K562 (cell line): Measurements from ENCODE around the gene PPM1L. TPM values are rescaled to one million over a fixed set of nuclear protein-coding genes. Genes with fewer than 3 reads are reported as not detected.

ENCODE experiments used
- ATAC-seq: fragments of 200-7000 bp; cut with Tn5 transposase; 3 replicates; pipeline ENCODE4 v1.9.1; 2020; ENCODE audit warnings: moderate library complexity
- BruUV-seq: library from RNA; stranded (reverse); fragments of 400-500 nt; replicated peaks from 2 replicates; lab custom pipeline; 2021; lab: Mats Ljungman, UMichigan
- CTCF ChIA-PET: fragments of 300-600 bp; formaldehyde crosslinking; extraction: SDS; loops from one replicate; lab custom pipeline; 2021; ENCODE audit warnings: low intra/inter-chr PET ratio; lab: Yijun Ruan, JAX
- POLR2A ChIA-PET: fragments of 300-600, 350-650 bp; sonication (Branson Sonifier 250); formaldehyde crosslinking; extraction: SDS; loops from one replicate; lab custom pipeline; 2021; ENCODE audit warnings: antibody characterized with exemption, inconsistent platforms; lab: Yijun Ruan, JAX
- DNase-seq, 4 experiments: peaks; one replicate each; pipeline versions ENCODE4 v3.0.0 to v3.0.0-alpha.2; 2011 to 2018; ENCODE audit warnings: low spot score in 3 of 4, mixed read lengths in 3 of 4; ENCODE audit errors: extremely low read depth in 1 of 4
- FAIRE-seq: peaks from 2 replicates; lab custom pipeline; 2011; peaks lifted over from hg19 to GRCh38; lab: Jason Lieb, UNC
- H2AFZ ChIP-seq: 2 replicates; pipeline ENCODE4 v1.6.0; 2011; ENCODE audit warnings: low read depth, low read length, control low read depth, inconsistent platforms
- H3K27ac ChIP-seq: fragments of 200-600 bp; 3 replicates; pipeline ENCODE4 v1.8.0; 2011; ENCODE audit warnings: low read depth, mild to moderate bottlenecking, control low read depth, inconsistent platforms, low read length, moderate library complexity, mixed read lengths; ENCODE audit errors: extremely low read depth
- H3K27me3 ChIP-seq, 2 experiments: fragments of 300-600 bp in 1 of 2; 2 replicates in 1 of 2; 3 replicates in 1 of 2; pipeline versions ENCODE4 v1.6.0 to v1.8.0; 2011; ENCODE audit warnings: inconsistent platforms in 2 of 2, low read length in 2 of 2, mild to moderate bottlenecking in 1 of 2, mixed read lengths in 1 of 2, moderate library complexity in 1 of 2; ENCODE audit not compliant: control insufficient read depth in 2 of 2, insufficient read depth in 2 of 2
- H3K36me3 ChIP-seq: fragments of 300-600 bp; 3 replicates; pipeline ENCODE4 v1.8.0; 2011; ENCODE audit warnings: mild to moderate bottlenecking, low read length, inconsistent platforms; ENCODE audit not compliant: control insufficient read depth, insufficient read depth
- H3K4me1 ChIP-seq, 2 experiments: fragments of 200-600 bp in 1 of 2; replicated peaks in 1 of 2; 2 replicates in 1 of 2; 3 replicates in 1 of 2; pipeline versions ENCODE4 v1.5.1 to v1.8.0; 2011; ENCODE audit warnings: inconsistent platforms in 2 of 2, low read length in 2 of 2, mild to moderate bottlenecking in 1 of 2, mixed read lengths in 1 of 2, moderate library complexity in 1 of 2; ENCODE audit not compliant: control insufficient read depth in 2 of 2, insufficient read depth in 2 of 2
- H3K4me2 ChIP-seq: 2 replicates; pipeline ENCODE4 v1.6.1; 2011; ENCODE audit warnings: low read length, control low read depth, inconsistent platforms, mixed read lengths; ENCODE audit not compliant: insufficient read depth
- H3K4me3 ChIP-seq: fragments of 200-600 bp; sonication (generic), shearing (Covaris generic); 2 replicates; pipeline ENCODE4 v1.5.1; 2016; ENCODE audit warnings: control low read depth, inconsistent platforms
- H3K79me2 ChIP-seq: fragments of 200-600 bp; 3 replicates; pipeline ENCODE4 v1.8.0; 2011; ENCODE audit warnings: low read length, inconsistent platforms; ENCODE audit not compliant: control insufficient read depth, insufficient read depth
- H3K9ac ChIP-seq, 2 experiments: 2 replicates each; pipeline versions ENCODE4 v1.6.0 to v1.6.1; 2011; ENCODE audit warnings: low read depth in 2 of 2, low read length in 2 of 2, control low read depth in 1 of 2, inconsistent platforms in 1 of 2, mild to moderate bottlenecking in 1 of 2, mixed read lengths in 1 of 2; ENCODE audit not compliant: insufficient read depth in 1 of 2
- H3K9me1 ChIP-seq: one replicate; pipeline ENCODE4 v1.6.0; 2011; ENCODE audit warnings: inconsistent platforms, mild to moderate bottlenecking, low read length, moderate library complexity; ENCODE audit not compliant: control insufficient read depth, insufficient read depth
- H3K9me3 ChIP-seq: replicated peaks from 2 replicates; pipeline ENCODE4 v1.5.1; 2011; ENCODE audit warnings: low read depth, low read length, inconsistent platforms; ENCODE audit not compliant: control insufficient read depth, insufficient read depth
- H4K20me1 ChIP-seq: replicated peaks from 2 replicates; pipeline ENCODE4 v1.6.1; 2011; ENCODE audit warnings: low read length, inconsistent platforms, mixed read lengths; ENCODE audit not compliant: control insufficient read depth, insufficient read depth
- C11orf30 ChIP-seq: fragments of 450-650 bp; IDR thresholded peaks from 2 replicates; pipeline ENCODE4 v1.6.1; 2016; ENCODE audit warnings: low read depth, mild to moderate bottlenecking
- CHD1 ChIP-seq: fragments of 200-600 bp; sonication (generic); IDR thresholded peaks from one replicate; pipeline ENCODE4 v1.6.1; 2012; ENCODE audit warnings: mild to moderate bottlenecking, moderate library complexity, low read length, inconsistent platforms
- FUS ChIP-seq: fragments of 200-400 bp; formaldehyde crosslinking; optimal IDR thresholded peaks from 2 replicates; pipeline ENCODE3; 2017; ENCODE audit warnings: low read depth, low read length
- RAD21 ChIP-seq, 2 experiments: fragments of 250-450 bp in 1 of 2; fragments of 450-650 bp in 1 of 2; sonication (Bioruptor Pico) in 1 of 2; formaldehyde crosslinking in 1 of 2; IDR thresholded peaks in 1 of 2; conservative IDR thresholded peaks in 1 of 2; 2 replicates each; pipeline versions ENCODE4 v1.4.0 to v1.8.0; 2020 to 2022; ENCODE audit warnings: mild to moderate bottlenecking in 2 of 2, moderate library complexity in 1 of 2
- ZNF707 ChIP-seq: fragments of 250-450 bp; sonication (Bioruptor Pico); conservative IDR thresholded peaks from 2 replicates; pipeline ENCODE4 v1.8.0; 2022; ENCODE audit warnings: inconsistent platforms, mild to moderate bottlenecking, moderate library complexity
- WGBS: fragments of 100-300 bp; shearing (Covaris generic); methylation state at CpG from one replicate; pipeline ENCODE4 v1.1.6; 2016; ENCODE audit warnings: low coverage, mixed read lengths; ENCODE audit not compliant: insufficient coverage; ENCODE audit errors: missing lambda C conversion rate; 5-methylcytosine and 5-hydroxymethylcytosine counted together
- in situ Hi-C: fragments of 300-500 bp; cut with MboI; formaldehyde crosslinking; loops from 4 replicates; pipeline ENCODE4 v1.15.0; 2018; ENCODE audit warnings: inconsistent platforms, mixed read lengths
- intact Hi-C: fragments of 100-400 bp; cut with micrococcal nuclease; formaldehyde crosslinking; loops from 2 replicates; pipeline ENCODE4 v1.14.2; 2022
- polyA plus RNA-seq, 8 experiments: library from polyadenylated mRNA; depleted of rRNA in 4 of 8; stranded (reverse) in 5 of 8; unstranded in 3 of 8; fragments of >200 nt; fragmentation: Nextera tagmentation in 2 of 8; fragmentation: Illumina TruSeq in 1 of 8; extraction: Ambion mirVana in 2 of 8; extraction: Trizol in 1 of 8; gene quantifications; 2 replicates each; pipeline versions ENCODE4 v1.2.1 to v1.2.3, GENCODE V29; 2011 to 2014; ENCODE audit warnings: inconsistent platforms in 1 of 8, missing spikeins in 1 of 8
- total RNA-seq, 7 experiments: library from RNA; depleted of rRNA in 6 of 7; stranded (reverse); fragments of >200 nt in 6 of 7; fragmentation: Illumina TruSeq in 2 of 7; extraction: Trizol in 2 of 7; gene quantifications; 2 replicates each; pipeline versions ENCODE4 v1.2.1 to v1.2.3, GENCODE V29; 2011 to 2021; ENCODE audit warnings: low replicate concordance in 1 of 7
- TF ChIP-seq, protein P1 (sequence below): fragments of 450-650 bp; formaldehyde crosslinking; IDR thresholded peaks from 2 replicates; pipeline ENCODE4 v1.4.0; 2020; ENCODE audit warnings: mild to moderate bottlenecking
- TF ChIP-seq, protein P2 (sequence below): sonication (generic); formaldehyde crosslinking; IDR thresholded peaks from 2 replicates; pipeline ENCODE4 v1.8.0; 2022; ENCODE audit warnings: missing genetic modification reagents, mild to moderate bottlenecking, borderline replicate concordance

Gene PPM1L
- total and polyA plus RNA-seq, 9 of the 15 experiments (the other 6 are each of a cell fraction or from before 2014, with no cell fraction given): 0.01 to 0.41 (median 0.14) TPM

GRCh38 chr3:160797356-160797755 lies 41.3 kb downstream of the PPM1L start:
- intact Hi-C loops: no loop called here
- H3K9me1 ChIP-seq: no peaks in the 10 kb centered on the region
- H3K9me3 ChIP-seq: no peaks in the 10 kb centered on the region; the same call in 1 of the 2 replicates
- CTCF ChIA-PET: no interaction called here
- no peak for FAIRE-seq
- no peaks in the 10 kb centered on the region for H3K4me1 ChIP-seq
- no peak overlapping the region for H3K4me2 ChIP-seq
- H3K79me2 ChIP-seq: no peaks in the 10 kb centered on the region
- BruUV-seq: no TSS peak
- H3K36me3 ChIP-seq: no peaks in the 10 kb centered on the region
- H3K27ac ChIP-seq: no peak overlapping the region
- no peak for DNase-seq
- no peaks in the 10 kb centered on the region for H3K27me3 ChIP-seq
- H4K20me1 ChIP-seq: 0 out of 2 replicates have a peak, but pooled peaks cover 2% of the 10 kb centered on the region
- no peak overlapping the region for H3K9ac ChIP-seq
- TF ChIP-seq, protein P1, sequence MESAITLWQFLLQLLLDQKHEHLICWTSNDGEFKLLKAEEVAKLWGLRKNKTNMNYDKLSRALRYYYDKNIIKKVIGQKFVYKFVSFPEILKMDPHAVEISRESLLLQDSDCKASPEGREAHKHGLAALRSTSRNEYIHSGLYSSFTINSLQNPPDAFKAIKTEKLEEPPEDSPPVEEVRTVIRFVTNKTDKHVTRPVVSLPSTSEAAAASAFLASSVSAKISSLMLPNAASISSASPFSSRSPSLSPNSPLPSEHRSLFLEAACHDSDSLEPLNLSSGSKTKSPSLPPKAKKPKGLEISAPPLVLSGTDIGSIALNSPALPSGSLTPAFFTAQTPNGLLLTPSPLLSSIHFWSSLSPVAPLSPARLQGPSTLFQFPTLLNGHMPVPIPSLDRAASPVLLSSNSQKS (CRISPR knock-in tag): no peak
- TF ChIP-seq RAD21 (CRISPR knock-in tag; conservative IDR thresholded peaks at IDR 0.05 in 1 of 2, IDR thresholded peaks at IDR 0.05 in 1 of 2) (no peak), ZNF707 (CRISPR knock-in tag) (no peak), CHD1 (no peak), FUS (no peak), C11orf30 (no peak)
- TF ChIP-seq, protein P2, sequence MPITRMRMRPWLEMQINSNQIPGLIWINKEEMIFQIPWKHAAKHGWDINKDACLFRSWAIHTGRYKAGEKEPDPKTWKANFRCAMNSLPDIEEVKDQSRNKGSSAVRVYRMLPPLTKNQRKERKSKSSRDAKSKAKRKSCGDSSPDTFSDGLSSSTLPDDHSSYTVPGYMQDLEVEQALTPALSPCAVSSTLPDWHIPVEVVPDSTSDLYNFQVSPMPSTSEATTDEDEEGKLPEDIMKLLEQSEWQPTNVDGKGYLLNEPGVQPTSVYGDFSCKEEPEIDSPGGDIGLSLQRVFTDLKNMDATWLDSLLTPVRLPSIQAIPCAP (CRISPR knock-in tag): no peak
- TF ChIP-seq, all 486 proteins: peak for 0
- 2% methylated on average over 3 of the region's 3 CpGs for WGBS
- Histone ChIP-seq H2AFZ (no peak overlapping the region), H3K4me3 (no peak overlapping the region)
- POLR2A ChIA-PET: no interaction called here
- ATAC-seq: no peak
- in situ Hi-C loops: no loop called here
